HCT116 (cell line): ENCODE data around the gene DNAH10. TPM values are rescaled to one million over a fixed set of nuclear protein-coding genes. Genes with fewer than 3 reads are reported as not detected.

ENCODE experiments used
- ATAC-seq: fragments of 200-7000 bp; cut with Tn5 transposase; 2 replicates; pipeline ENCODE4 v1.9.1; 2020; ENCODE audit warnings: mild to moderate bottlenecking, moderate library complexity
- BruUV-seq: library from RNA; stranded (reverse); fragments of 400-500 nt; replicated peaks from 2 replicates; lab custom pipeline; 2021; lab: Mats Ljungman, UMichigan
- CTCF ChIA-PET: fragments of 300-600 bp; sonication (Branson Sonifier 250); formaldehyde crosslinking; loops from one replicate; lab custom pipeline; 2021; ENCODE audit warnings: antibody characterized with exemption; lab: Charles Lee
- POLR2A ChIA-PET: fragments of 300-600, 350-600 bp; sonication (Branson Sonifier 250); formaldehyde crosslinking; loops from one replicate; lab custom pipeline; 2021; ENCODE audit warnings: antibody characterized with exemption; lab: Charles Lee
- RAD21 ChIA-PET, 2 experiments: fragments of 300-600 bp; sonication (Branson Sonifier 250); formaldehyde crosslinking; loops; one replicate each; lab custom pipeline; 2023; ENCODE audit warnings: low total read pairs in 2 of 2; ENCODE audit not compliant: uncharacterized antibody in 2 of 2, unreplicated experiment in 2 of 2, low non-redundant PET in 1 of 2; lab: Charles Lee
- DNase-seq: peaks from one replicate; pipeline ENCODE4 v3.0.0-alpha.2; 2010; ENCODE audit warnings: low read depth, low spot score
- H2AFZ ChIP-seq: fragments of 200-600 bp; shearing (Covaris generic), sonication (generic); 2 replicates; pipeline ENCODE4 v1.6.1; 2017; ENCODE audit warnings: low read depth, mixed run types, mixed read lengths, antibody characterized with exemption, low read length; ENCODE audit not compliant: poor library complexity, severe bottlenecking
- H3K27ac ChIP-seq: 2 replicates; pipeline ENCODE4 v1.5.1; 2012; ENCODE audit warnings: low read depth, low read length
- H3K27me3 ChIP-seq: fragments of 200-600 bp; sonication (generic); 2 replicates; pipeline ENCODE4 v1.6.1; 2016; ENCODE audit warnings: mixed run types, low read length, mixed read lengths; ENCODE audit not compliant: insufficient read depth
- H3K36me3 ChIP-seq, 2 experiments: fragments of 200-500 bp in 1 of 2; fragments of 200-600 bp in 1 of 2; sonication (Bioruptor generic) in 1 of 2; sonication (generic) in 1 of 2; 2 replicates each; pipeline versions ENCODE4 v1.5.1 to v1.6.1; 2014 to 2016; ENCODE audit warnings: low read length in 2 of 2, inconsistent platforms in 1 of 2, mixed read lengths in 1 of 2, mixed run types in 1 of 2; ENCODE audit not compliant: insufficient read depth in 2 of 2, control insufficient read depth in 1 of 2
- H3K4me1 ChIP-seq, 2 experiments: fragments of 200-600 bp in 1 of 2; sonication (generic) in 1 of 2; 2 replicates each; pipeline versions ENCODE4 v1.5.1 to v1.6.1; 2012 to 2017; ENCODE audit warnings: low read length in 2 of 2, inconsistent platforms in 1 of 2, mild to moderate bottlenecking in 1 of 2, mixed read lengths in 1 of 2, mixed run types in 1 of 2, moderate library complexity in 1 of 2; ENCODE audit not compliant: insufficient read depth in 2 of 2, control insufficient read depth in 1 of 2
- H3K4me2 ChIP-seq: fragments of 200-600 bp; sonication (generic); 2 replicates; pipeline ENCODE4 v1.6.1; 2017; ENCODE audit warnings: mixed run types, low read length, mixed read lengths
- H3K4me3 ChIP-seq, 2 experiments: fragments of 200-600 bp in 1 of 2; sonication (generic) in 1 of 2; replicated peaks in 1 of 2; 2 replicates each; pipeline ENCODE4 v1.5.1; 2011 to 2016; ENCODE audit warnings: low read length in 2 of 2, control low read depth in 1 of 2, low read depth in 1 of 2, mild to moderate bottlenecking in 1 of 2, mixed read lengths in 1 of 2, mixed run types in 1 of 2
- H3K79me2 ChIP-seq: fragments of 200-600 bp; sonication (generic); 2 replicates; pipeline ENCODE4 v1.6.1; 2017; ENCODE audit warnings: mild to moderate bottlenecking, mixed run types, low read length, moderate library complexity, mixed read lengths; ENCODE audit not compliant: insufficient read depth
- H3K9ac ChIP-seq: fragments of 200-600 bp; sonication (generic); 2 replicates; pipeline ENCODE4 v1.6.1; 2016; ENCODE audit warnings: low read length, mixed read lengths
- H3K9me2 ChIP-seq: fragments of 200-600 bp; sonication (generic), shearing (Covaris generic); 2 replicates; pipeline ENCODE4 v1.6.1; 2017; ENCODE audit warnings: mixed run types, mild to moderate bottlenecking, moderate library complexity; ENCODE audit not compliant: insufficient read depth
- H3K9me3 ChIP-seq, 2 experiments: fragments of 200-500 bp in 1 of 2; fragments of 200-600 bp in 1 of 2; sonication (Bioruptor generic) in 1 of 2; sonication (generic) in 1 of 2; 2 replicates each; pipeline ENCODE4 v1.6.1; 2014 to 2017; ENCODE audit warnings: low read length in 2 of 2, mixed read lengths in 2 of 2, inconsistent platforms in 1 of 2, low read depth in 1 of 2, mild to moderate bottlenecking in 1 of 2, mixed run types in 1 of 2, moderate library complexity in 1 of 2; ENCODE audit not compliant: control insufficient read depth in 1 of 2, insufficient read depth in 1 of 2
- H4K20me1 ChIP-seq: fragments of 200-600 bp; sonication (generic), shearing (Covaris generic); 2 replicates; pipeline ENCODE4 v1.6.1; 2017; ENCODE audit warnings: mixed run types, mild to moderate bottlenecking, moderate library complexity; ENCODE audit not compliant: insufficient read depth
- EGR1 ChIP-seq: IDR thresholded peaks from 2 replicates; pipeline ENCODE4 v1.6.1; 2012; ENCODE audit warnings: low read depth
- EZH2 ChIP-seq: fragments of 200-600 bp; sonication (generic); IDR thresholded peaks from 2 replicates; pipeline ENCODE4 v1.6.1; 2017; ENCODE audit warnings: antibody characterized with exemption, mixed run types
- JUND ChIP-seq: IDR thresholded peaks from 2 replicates; pipeline ENCODE4 v1.6.1; 2012
- POLR2A ChIP-seq: IDR thresholded peaks from 2 replicates; pipeline ENCODE4 v1.7.0; 2011; ENCODE audit warnings: borderline replicate concordance; ENCODE audit not compliant: insufficient read depth, insufficient read length; ENCODE audit errors: extremely low read depth
- POLR2AphosphoS5 ChIP-seq: IDR thresholded peaks from 2 replicates; pipeline ENCODE4 v1.6.1; 2011; ENCODE audit warnings: mild to moderate bottlenecking, low read depth, low read length, moderate library complexity
- SIN3A ChIP-seq: IDR thresholded peaks from 2 replicates; pipeline ENCODE4 v1.6.1; 2012; ENCODE audit warnings: low read depth
- SRF ChIP-seq: IDR thresholded peaks from 2 replicates; pipeline ENCODE4 v1.6.1; 2012; ENCODE audit warnings: low read depth
- TCF7L2 ChIP-seq: IDR thresholded peaks from 2 replicates; pipeline ENCODE4 v1.7.0; 2011; ENCODE audit warnings: borderline replicate concordance, inconsistent platforms; ENCODE audit not compliant: insufficient read depth, insufficient read length; ENCODE audit errors: extremely low read depth
- ZFX ChIP-seq: fragments of 450-650 bp; IDR thresholded peaks from 2 replicates; pipeline ENCODE4 v1.6.1; 2017
- ZNF274 ChIP-seq: fragments of 200-500 bp; sonication (Bioruptor generic); IDR thresholded peaks from 2 replicates; pipeline ENCODE4 v1.6.1; 2014; ENCODE audit warnings: mild to moderate bottlenecking, low read depth, low read length, inconsistent platforms
- intact Hi-C: fragments of 100-400 bp; cut with micrococcal nuclease; formaldehyde crosslinking; loops from 2 replicates; pipeline ENCODE4 v1.10.0; 2022
- total RNA-seq: library from RNA; stranded (reverse); gene quantifications from one replicate; pipeline ENCODE4 v1.2.1, GENCODE V29; 2021; ENCODE audit not compliant: unreplicated experiment
- TF ChIP-seq, protein P1 (sequence below): IDR thresholded peaks from 2 replicates; pipeline ENCODE4 v1.6.1; 2012; ENCODE audit warnings: low read depth
- TF ChIP-seq, protein P2 (sequence below): IDR thresholded peaks from 2 replicates; pipeline ENCODE4 v1.6.1; 2012

The DNAH10 gene
- total RNA-seq, 1 experiment from 2014 or later: 1.3 TPM

DNA sequence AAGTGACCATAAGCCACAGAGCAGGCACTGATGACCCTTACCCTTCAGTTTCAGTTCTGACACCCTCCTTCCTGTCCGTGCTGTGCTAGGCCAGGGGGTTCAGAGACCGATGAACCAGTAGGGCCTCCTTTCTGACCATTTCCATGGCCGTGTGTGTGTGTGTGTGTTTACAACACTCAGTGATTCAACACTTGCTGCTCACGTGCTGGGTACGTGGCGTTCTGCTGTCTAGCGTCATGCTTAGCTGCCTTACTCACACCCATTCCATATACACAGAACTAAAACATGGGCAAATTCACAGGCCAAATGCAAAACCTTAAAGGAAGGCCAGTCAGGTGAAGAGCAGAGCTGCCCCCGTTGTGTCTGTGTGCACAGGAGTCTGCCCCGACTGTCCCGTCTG is 67.5 kb downstream of the DNAH10 start:
- no peak for ATAC-seq

More for the DNA sequence above, 67.5 kb downstream of the DNAH10 start:
- Histone ChIP-seq H3K36me3 (no peaks in the 10 kb centered on the region), H3K9me3 (no peaks in the 10 kb centered on the region), H4K20me1 (no peaks in the 10 kb centered on the region), H3K9ac (no peak overlapping the region), H3K79me2 (no peaks in the 10 kb centered on the region), H3K4me1 (no peaks in the 10 kb centered on the region), H3K27ac (no peak overlapping the region), H3K27me3 (no peaks in the 10 kb centered on the region), H2AFZ (no peak overlapping the region), H3K9me2 (no peaks in the 10 kb centered on the region), H3K4me3 (no peak overlapping the region), H3K4me2 (no peak overlapping the region)
- TF ChIP-seq EZH2 (no peak), SIN3A (no peak), POLR2AphosphoS5 (no peak), ZFX (no peak), TCF7L2 (no peak), SRF (no peak), POLR2A (no peak), JUND (no peak), EGR1 (no peak), ZNF274 (no peak)
- TF ChIP-seq, protein P1, sequence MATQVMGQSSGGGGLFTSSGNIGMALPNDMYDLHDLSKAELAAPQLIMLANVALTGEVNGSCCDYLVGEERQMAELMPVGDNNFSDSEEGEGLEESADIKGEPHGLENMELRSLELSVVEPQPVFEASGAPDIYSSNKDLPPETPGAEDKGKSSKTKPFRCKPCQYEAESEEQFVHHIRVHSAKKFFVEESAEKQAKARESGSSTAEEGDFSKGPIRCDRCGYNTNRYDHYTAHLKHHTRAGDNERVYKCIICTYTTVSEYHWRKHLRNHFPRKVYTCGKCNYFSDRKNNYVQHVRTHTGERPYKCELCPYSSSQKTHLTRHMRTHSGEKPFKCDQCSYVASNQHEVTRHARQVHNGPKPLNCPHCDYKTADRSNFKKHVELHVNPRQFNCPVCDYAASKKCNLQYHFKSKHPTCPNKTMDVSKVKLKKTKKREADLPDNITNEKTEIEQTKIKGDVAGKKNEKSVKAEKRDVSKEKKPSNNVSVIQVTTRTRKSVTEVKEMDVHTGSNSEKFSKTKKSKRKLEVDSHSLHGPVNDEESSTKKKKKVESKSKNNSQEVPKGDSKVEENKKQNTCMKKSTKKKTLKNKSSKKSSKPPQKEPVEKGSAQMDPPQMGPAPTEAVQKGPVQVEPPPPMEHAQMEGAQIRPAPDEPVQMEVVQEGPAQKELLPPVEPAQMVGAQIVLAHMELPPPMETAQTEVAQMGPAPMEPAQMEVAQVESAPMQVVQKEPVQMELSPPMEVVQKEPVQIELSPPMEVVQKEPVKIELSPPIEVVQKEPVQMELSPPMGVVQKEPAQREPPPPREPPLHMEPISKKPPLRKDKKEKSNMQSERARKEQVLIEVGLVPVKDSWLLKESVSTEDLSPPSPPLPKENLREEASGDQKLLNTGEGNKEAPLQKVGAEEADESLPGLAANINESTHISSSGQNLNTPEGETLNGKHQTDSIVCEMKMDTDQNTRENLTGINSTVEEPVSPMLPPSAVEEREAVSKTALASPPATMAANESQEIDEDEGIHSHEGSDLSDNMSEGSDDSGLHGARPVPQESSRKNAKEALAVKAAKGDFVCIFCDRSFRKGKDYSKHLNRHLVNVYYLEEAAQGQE: no peak
- TF ChIP-seq, protein P2, sequence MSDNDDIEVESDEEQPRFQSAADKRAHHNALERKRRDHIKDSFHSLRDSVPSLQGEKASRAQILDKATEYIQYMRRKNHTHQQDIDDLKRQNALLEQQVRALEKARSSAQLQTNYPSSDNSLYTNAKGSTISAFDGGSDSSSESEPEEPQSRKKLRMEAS: no peak
- ChIA-PET RAD21 (no interaction called here), POLR2A (no interaction called here), CTCF (no interaction called here)
- no peak for DNase-seq
- intact Hi-C loops: no loop called here
- no TSS peak for BruUV-seq
